ENCODE measurements around the gene PROX2. TPM values are rescaled to one million over a fixed set of nuclear protein-coding genes. Genes with fewer than 3 reads are reported as not detected.
A peak's percentile ranks its signal among the peaks of the same experiment; 100 is the strongest.

The PROX2 gene
- total RNA-seq, 4 donors from 2014 or later: not detected

DNA sequence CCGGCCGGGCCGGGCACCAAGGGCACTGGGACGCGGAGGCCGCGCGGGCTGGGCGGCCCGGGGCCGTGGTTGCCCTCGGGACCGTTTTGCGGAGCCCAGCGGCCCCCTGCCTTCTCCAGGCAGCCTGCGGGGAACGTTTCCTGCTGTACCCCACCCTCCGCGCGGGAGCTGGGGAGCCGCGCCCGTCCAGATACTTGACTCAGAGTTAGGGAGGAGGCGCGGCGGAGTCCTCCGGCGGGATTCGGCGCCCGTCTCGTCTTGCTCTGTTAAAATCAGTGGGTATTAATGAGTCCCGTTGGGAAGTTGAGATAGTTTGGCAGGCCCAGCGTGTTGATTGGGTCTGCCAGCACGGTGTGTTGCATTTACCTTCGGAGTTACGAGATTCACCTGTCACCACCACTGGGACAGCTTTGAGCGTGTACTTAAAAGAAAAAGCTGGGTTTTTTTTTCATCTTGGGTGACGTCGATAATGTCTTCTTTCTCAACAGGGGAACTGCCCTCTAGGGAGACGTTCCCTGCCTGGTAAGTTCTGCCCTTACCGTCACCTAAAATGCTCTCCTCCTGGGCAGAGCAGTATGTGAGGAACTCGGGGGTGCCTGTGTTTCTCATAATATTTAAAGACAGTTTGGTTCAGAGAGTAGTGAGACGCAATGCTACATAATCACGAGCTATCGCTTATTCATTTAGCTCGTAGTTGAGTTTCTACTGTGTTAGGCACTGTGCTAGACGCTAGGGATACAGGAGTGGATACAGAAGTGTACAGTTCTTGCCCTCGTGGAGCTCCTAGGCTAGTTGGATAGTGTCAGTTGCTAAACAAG, 6.4 kb upstream of the PROX2 start:
- peak in 1 of 2 donors; percentile 33 for DNase-seq
- TF ChIP-seq, protein P1, sequence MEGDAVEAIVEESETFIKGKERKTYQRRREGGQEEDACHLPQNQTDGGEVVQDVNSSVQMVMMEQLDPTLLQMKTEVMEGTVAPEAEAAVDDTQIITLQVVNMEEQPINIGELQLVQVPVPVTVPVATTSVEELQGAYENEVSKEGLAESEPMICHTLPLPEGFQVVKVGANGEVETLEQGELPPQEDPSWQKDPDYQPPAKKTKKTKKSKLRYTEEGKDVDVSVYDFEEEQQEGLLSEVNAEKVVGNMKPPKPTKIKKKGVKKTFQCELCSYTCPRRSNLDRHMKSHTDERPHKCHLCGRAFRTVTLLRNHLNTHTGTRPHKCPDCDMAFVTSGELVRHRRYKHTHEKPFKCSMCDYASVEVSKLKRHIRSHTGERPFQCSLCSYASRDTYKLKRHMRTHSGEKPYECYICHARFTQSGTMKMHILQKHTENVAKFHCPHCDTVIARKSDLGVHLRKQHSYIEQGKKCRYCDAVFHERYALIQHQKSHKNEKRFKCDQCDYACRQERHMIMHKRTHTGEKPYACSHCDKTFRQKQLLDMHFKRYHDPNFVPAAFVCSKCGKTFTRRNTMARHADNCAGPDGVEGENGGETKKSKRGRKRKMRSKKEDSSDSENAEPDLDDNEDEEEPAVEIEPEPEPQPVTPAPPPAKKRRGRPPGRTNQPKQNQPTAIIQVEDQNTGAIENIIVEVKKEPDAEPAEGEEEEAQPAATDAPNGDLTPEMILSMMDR (IDR thresholded peaks at IDR 0.05): no peak
- TF ChIP-seq POLR2A (IDR thresholded peaks at IDR 0.05): no peak
- intact Hi-C loops (cut with DNase I; ENCODE audit: low total_unique reads): no loop called here
- Histone ChIP-seq H3K27me3 (no peaks in the 10 kb centered on the region), H3K27ac (peak overlapping the region; percentile 92 to 97), H3K9me3 (no peaks in the 10 kb centered on the region), H3K4me1 (peaks cover 8 to 9% of the 10 kb centered on the region in 2 donors), H3K4me3 (peak overlapping the region; percentile 73 to 99), H3K36me3 (no peaks in the 10 kb centered on the region)

DNA sequence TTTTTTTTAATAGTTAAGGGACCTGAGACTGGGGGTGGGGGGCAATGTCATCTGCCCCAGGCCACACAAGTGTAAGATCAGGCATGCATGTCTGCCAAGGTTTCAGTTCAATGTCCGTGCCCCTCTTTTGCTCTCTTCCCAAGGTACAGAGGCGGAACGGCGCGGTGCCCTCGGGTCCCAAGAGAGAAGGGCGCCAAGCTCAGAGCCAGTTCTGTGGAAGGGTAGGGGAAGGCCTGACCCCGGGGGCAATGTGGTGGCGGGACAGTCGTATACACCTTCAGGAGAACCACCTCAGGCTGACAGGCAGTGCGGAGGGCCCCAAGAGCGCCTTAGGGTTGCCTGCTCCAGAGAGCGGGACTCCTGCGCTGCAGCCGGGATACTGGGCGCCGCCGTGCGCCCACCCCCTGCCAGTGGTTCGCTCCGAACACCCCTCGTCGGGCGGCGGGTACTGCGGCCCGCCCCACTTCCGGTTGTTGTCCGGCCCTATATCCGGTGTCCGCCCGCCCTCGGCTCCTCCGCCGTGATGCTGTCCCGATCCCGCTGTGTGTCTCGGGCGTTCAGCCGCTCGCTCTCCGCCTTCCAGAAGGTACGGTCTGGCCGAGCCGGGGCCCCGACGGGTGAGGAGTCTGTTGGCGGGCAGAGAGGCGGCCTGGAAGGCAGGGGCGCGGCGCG, 5.6 kb upstream of the PROX2 start, which contains the start of gene DLST:
Gene DLST, plus strand, starts transcription at position 486 of the 672 bp plus-strand sequence. Its CDS starts 38 bp downstream, at position 524.
- peaks cover 8 to 9% of the 10 kb centered on the region in 2 donors for H3K4me1 ChIP-seq
- H3K27me3 ChIP-seq: no peaks in the 10 kb centered on the region
- peak within 1 kb of the TSS; percentile 73 to 99 for H3K4me3 ChIP-seq
- DNase-seq: peak; percentile 80 to 88
- H3K9me3 ChIP-seq: no peaks in the 10 kb centered on the region
- intact Hi-C loops (cut with DNase I; ENCODE audit: low total_unique reads): no loop called here
- no peaks in the 10 kb centered on the region for H3K36me3 ChIP-seq
- H3K27ac ChIP-seq: peak within 1 kb of the TSS; percentile 92 to 97
- TF ChIP-seq POLR2A (IDR thresholded peaks at IDR 0.05): peak; percentile 52 to 87
- TF ChIP-seq, protein P1 (IDR thresholded peaks at IDR 0.05): peak in 1 of 4 experiments; percentile 30

DNA sequence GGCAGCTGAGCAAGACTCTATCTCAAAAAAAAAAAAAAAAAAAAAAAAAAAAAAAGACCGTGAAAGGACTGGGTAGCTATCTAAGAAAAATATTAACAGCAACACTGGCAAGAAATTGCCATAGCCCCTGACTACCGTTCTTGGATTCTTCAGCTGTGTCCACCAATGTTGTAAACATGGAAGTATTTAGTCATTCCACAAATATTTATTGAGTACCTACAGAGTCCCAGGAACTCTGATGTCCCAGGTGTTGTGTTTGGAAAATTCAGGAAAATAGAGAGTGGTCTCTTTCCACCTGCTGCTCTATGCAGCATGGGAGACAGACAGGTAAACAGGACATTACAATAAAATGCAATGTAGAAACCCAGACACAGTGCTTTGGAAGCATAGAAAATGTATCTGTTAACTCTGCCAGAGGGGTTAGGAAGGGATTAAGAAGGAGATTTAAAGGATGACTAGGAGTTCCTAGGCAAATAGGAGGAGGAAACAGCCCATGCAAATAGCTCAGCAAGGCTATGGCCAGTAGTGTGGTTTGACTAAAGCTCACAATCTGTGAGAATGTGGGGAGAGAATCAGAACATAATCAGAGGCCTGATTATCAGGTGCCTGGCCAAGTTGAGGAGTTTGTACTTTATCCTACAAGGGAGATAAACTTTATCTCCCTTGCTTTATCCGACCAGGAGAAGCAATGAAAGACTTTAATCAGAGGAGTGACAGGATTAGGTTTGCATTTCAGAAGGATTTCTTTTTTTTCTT, 3.7 kb upstream of the PROX2 start:
- no peak for DNase-seq
- Histone ChIP-seq H3K27ac (no peak overlapping the region), H3K4me3 (no peak overlapping the region), H3K9me3 (no peaks in the 10 kb centered on the region), H3K27me3 (no peaks in the 10 kb centered on the region), H3K36me3 (no peaks in the 10 kb centered on the region), H3K4me1 (peaks cover 8 to 9% of the 10 kb centered on the region in 2 donors)
- intact Hi-C loops (cut with DNase I; ENCODE audit: low total_unique reads): no loop called here
- TF ChIP-seq POLR2A (IDR thresholded peaks at IDR 0.05): no peak
- TF ChIP-seq, protein P1 (IDR thresholded peaks at IDR 0.05): no peak

DNA sequence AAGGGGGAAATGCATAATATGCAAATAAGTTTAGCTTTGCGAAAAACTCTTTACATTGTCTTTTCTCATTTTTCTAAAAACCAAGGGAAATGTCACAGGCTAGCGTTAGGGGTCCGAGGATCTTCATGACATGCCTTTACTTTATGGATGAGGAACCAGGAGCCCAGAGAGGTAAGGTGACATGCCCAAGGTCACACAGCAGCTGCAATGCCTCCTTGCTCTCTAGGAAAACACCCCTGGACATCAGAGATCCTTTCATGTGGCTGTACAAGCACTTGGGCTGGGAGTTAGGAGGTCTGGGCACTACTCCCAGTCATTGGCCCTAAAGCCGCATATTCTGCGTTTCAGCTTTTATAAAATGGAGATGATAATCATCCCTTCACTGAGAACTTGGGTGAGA, 741 bp downstream of the PROX2 start:
- Histone ChIP-seq H3K36me3 (no peaks in the 10 kb centered on the region), H3K4me1 (no peaks in the 10 kb centered on the region), H3K9me3 (no peaks in the 10 kb centered on the region), H3K27ac (no peak overlapping the region), H3K27me3 (no peaks in the 10 kb centered on the region), H3K4me3 (no peak overlapping the region)
- intact Hi-C loops (cut with DNase I; ENCODE audit: low total_unique reads): no loop called here
- no peak for DNase-seq
- TF ChIP-seq POLR2A (IDR thresholded peaks at IDR 0.05): no peak
- TF ChIP-seq, protein P1 (IDR thresholded peaks at IDR 0.05): no peak
